CD14-positive monocyte (primary cell): Measurements from ENCODE around the gene THEM4. TPM values are rescaled to one million over a fixed set of nuclear protein-coding genes. Genes with fewer than 3 reads are reported as not detected.

Experiments used
- DNase-seq, 3 donors: peaks; one replicate each; pipeline ENCODE4 v3.0.0-alpha.2; 2011 to 2022
- H2AFZ ChIP-seq: 2 replicates; pipeline ENCODE4 v1.6.0; 2012; ENCODE audit warnings: mild to moderate bottlenecking, low read depth, low read length, inconsistent platforms; ENCODE audit not compliant: insufficient read depth, poor library complexity, severe bottlenecking
- H3K27ac ChIP-seq, 2 donors: 1 replicate in 1 of 2; 2 replicates in 1 of 2; pipeline ENCODE4 v1.5.1; 2012 to 2013; ENCODE audit warnings: low read length in 2 of 2, control low read depth in 1 of 2, inconsistent platforms in 1 of 2, low read depth in 1 of 2, mild to moderate bottlenecking in 1 of 2
- H3K27me3 ChIP-seq, 2 donors: one replicate each; pipeline versions ENCODE4 v1.6.0 to v1.6.1; 2011 to 2013; ENCODE audit warnings: low read length in 2 of 2; ENCODE audit not compliant: control insufficient read depth in 2 of 2, insufficient read depth in 2 of 2
- H3K36me3 ChIP-seq, 2 donors: replicated peaks in 1 of 2; 1 replicate in 1 of 2; 2 replicates in 1 of 2; pipeline versions ENCODE4 v1.5.1 to v1.6.1; 2012 to 2013; ENCODE audit warnings: low read length in 2 of 2, control low read depth in 1 of 2, inconsistent platforms in 1 of 2, mild to moderate bottlenecking in 1 of 2; ENCODE audit not compliant: insufficient read depth in 2 of 2, control insufficient read depth in 1 of 2
- H3K4me1 ChIP-seq, 2 donors: 1 replicate in 1 of 2; 2 replicates in 1 of 2; pipeline versions ENCODE4 v1.5.1 to v1.6.1; 2012 to 2013; ENCODE audit warnings: low read length in 2 of 2, control low read depth in 1 of 2, inconsistent platforms in 1 of 2, mild to moderate bottlenecking in 1 of 2, moderate library complexity in 1 of 2; ENCODE audit not compliant: insufficient read depth in 2 of 2, control insufficient read depth in 1 of 2
- H3K4me2 ChIP-seq: replicated peaks from 2 replicates; pipeline ENCODE3; 2012; ENCODE audit warnings: low read length, moderate library complexity, mild to moderate bottlenecking; ENCODE audit not compliant: poor library complexity, severe bottlenecking; ENCODE audit errors: extremely low read depth
- H3K4me3 ChIP-seq, 3 experiments: fragments of 200-600 bp in 1 of 3; sonication (generic) in 1 of 3; replicated peaks in 1 of 3; 1 replicate in 2 of 3; 2 replicates in 1 of 3; pipeline ENCODE4 v1.5.1; 2011 to 2013; ENCODE audit warnings: low read length in 3 of 3, mild to moderate bottlenecking in 3 of 3, control low read depth in 2 of 3, low read depth in 2 of 3, inconsistent platforms in 1 of 3, moderate library complexity in 1 of 3
- H3K79me2 ChIP-seq: 2 replicates; pipeline ENCODE4 v1.6.0; 2012; ENCODE audit warnings: mild to moderate bottlenecking, control low read depth, inconsistent platforms, low read length, moderate library complexity; ENCODE audit not compliant: insufficient read depth
- H3K9ac ChIP-seq: 2 replicates; pipeline ENCODE4 v1.6.0; 2017; ENCODE audit warnings: low read length, mild to moderate bottlenecking; ENCODE audit not compliant: insufficient read depth, poor library complexity, severe bottlenecking
- H3K9me3 ChIP-seq, 2 donors: replicated peaks in 1 of 2; 1 replicate in 1 of 2; 2 replicates in 1 of 2; pipeline versions ENCODE4 v1.5.1 to v1.6.1; 2012 to 2013; ENCODE audit warnings: low read length in 2 of 2, control low read depth in 1 of 2; ENCODE audit not compliant: control insufficient read depth in 1 of 2, insufficient read depth in 1 of 2
- H4K20me1 ChIP-seq: 2 replicates; pipeline ENCODE4 v1.6.0; 2012; ENCODE audit warnings: mild to moderate bottlenecking, low read length, control low read depth, moderate library complexity; ENCODE audit not compliant: insufficient read depth
- H3K27ac Mint-ChIP-seq, 7 donors: one replicate each; pipeline ENCODE4 v1.8.0; 2020; ENCODE audit warnings: mild to moderate bottlenecking in 7 of 7, mixed read lengths in 7 of 7, moderate library complexity in 6 of 7, inconsistent platforms in 2 of 7
- H3K27me3 Mint-ChIP-seq, 3 donors: one replicate each; pipeline ENCODE4 v1.8.0; 2021 to 2022; ENCODE audit warnings: low read depth in 3 of 3, mild to moderate bottlenecking in 3 of 3, mixed read lengths in 3 of 3, moderate library complexity in 3 of 3, inconsistent platforms in 1 of 3
- H3K36me3 Mint-ChIP-seq, 2 donors: one replicate each; pipeline ENCODE4 v1.8.0; 2020; ENCODE audit warnings: mixed read lengths in 2 of 2, inconsistent platforms in 1 of 2, mild to moderate bottlenecking in 1 of 2
- H3K4me1 Mint-ChIP-seq: one replicate; pipeline ENCODE4 v1.8.0; 2020; ENCODE audit warnings: mild to moderate bottlenecking, mixed read lengths
- H3K4me3 Mint-ChIP-seq, 2 donors: one replicate each; pipeline ENCODE4 v1.8.0; 2020; ENCODE audit warnings: mild to moderate bottlenecking in 2 of 2, mixed read lengths in 2 of 2, moderate library complexity in 1 of 2
- H3K9me3 Mint-ChIP-seq, 7 donors: one replicate each; pipeline ENCODE4 v1.8.0; 2020 to 2022; ENCODE audit warnings: mixed read lengths in 7 of 7, mild to moderate bottlenecking in 6 of 7, moderate library complexity in 6 of 7, inconsistent platforms in 2 of 7
- WGBS: methylation state at CpG from one replicate; pipeline ENCODE4 v1.1.5; 2013; ENCODE audit warnings: missing lambda C conversion rate; ENCODE audit not compliant: insufficient coverage; 5-methylcytosine and 5-hydroxymethylcytosine counted together
- intact Hi-C, 2 donors: fragments of 100-400 bp; cut with micrococcal nuclease; formaldehyde crosslinking; loops; one replicate each; pipeline versions ENCODE4 v1.15.0 to v1.15.1; 2023
- polyA plus RNA-seq, 3 donors: library from polyadenylated mRNA; depleted of rRNA in 1 of 3; unstranded in 2 of 3; stranded (reverse) in 1 of 3; fragments of 300-500 nt in 2 of 3; fragments of >200 nt in 1 of 3; fragmentation: Illumina TruSeq in 2 of 3; gene quantifications; 1 replicate in 2 of 3; 2 replicates in 1 of 3; pipeline ENCODE4 v1.2.3, GENCODE V29; 2012 to 2021
- TF ChIP-seq, protein P1 (sequence below): fragments of 200-600 bp; IDR thresholded peaks from one replicate; pipeline ENCODE4 v1.8.0; 2022; ENCODE audit warnings: antibody characterized with exemption, mild to moderate bottlenecking

The THEM4 gene
- polyA plus RNA-seq, 3 donors, result 3.7 to 6.0 (median 4.6) TPM

DNA sequence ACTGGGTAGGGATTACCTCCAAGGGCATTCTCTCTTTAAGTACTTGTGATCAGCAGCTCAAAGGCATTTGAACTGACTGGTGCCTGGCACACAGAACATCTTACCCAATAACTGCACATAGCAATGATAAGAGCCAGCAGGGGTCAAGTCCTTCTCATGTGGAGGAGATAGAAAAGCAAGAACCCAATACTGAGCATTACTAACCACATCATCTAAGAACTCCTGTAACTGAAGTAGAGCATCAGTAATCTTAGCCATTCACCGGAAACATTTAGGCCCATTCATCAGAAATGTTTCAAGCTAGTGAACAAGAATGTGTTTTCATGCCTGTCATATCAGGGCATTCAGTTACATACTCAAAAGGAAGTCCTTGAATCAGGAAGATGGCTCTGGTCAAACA lies 33.6 kb upstream of the THEM4 start:
- Mint-ChIP-seq H3K27ac (peak overlapping the region; percentile 21 to 100 (median 99)), H3K9me3 (peaks cover 0 to 5% (median 0%) of the 10 kb centered on the region in 7 donors), H3K36me3 (peaks cover 6 to 8% of the 10 kb centered on the region in 2 donors), H3K4me3 (no peak overlapping the region), H3K4me1 (peaks cover 67% of the 10 kb centered on the region), H3K27me3 (peaks cover 0 to 12% (median 0%) of the 10 kb centered on the region in 3 donors)
- no peak overlapping the region for H2AFZ ChIP-seq
- no peaks in the 10 kb centered on the region for H3K36me3 ChIP-seq
- peaks cover 50 to 68% of the 10 kb centered on the region in 2 donors for H3K4me1 ChIP-seq
- no peak overlapping the region for H3K4me3 ChIP-seq
- WGBS, result no CpG with 5 or more reads among the region's 1 CpG
- peak in 1 of 3 donors; percentile 25 for DNase-seq
- TF ChIP-seq, protein P1, sequence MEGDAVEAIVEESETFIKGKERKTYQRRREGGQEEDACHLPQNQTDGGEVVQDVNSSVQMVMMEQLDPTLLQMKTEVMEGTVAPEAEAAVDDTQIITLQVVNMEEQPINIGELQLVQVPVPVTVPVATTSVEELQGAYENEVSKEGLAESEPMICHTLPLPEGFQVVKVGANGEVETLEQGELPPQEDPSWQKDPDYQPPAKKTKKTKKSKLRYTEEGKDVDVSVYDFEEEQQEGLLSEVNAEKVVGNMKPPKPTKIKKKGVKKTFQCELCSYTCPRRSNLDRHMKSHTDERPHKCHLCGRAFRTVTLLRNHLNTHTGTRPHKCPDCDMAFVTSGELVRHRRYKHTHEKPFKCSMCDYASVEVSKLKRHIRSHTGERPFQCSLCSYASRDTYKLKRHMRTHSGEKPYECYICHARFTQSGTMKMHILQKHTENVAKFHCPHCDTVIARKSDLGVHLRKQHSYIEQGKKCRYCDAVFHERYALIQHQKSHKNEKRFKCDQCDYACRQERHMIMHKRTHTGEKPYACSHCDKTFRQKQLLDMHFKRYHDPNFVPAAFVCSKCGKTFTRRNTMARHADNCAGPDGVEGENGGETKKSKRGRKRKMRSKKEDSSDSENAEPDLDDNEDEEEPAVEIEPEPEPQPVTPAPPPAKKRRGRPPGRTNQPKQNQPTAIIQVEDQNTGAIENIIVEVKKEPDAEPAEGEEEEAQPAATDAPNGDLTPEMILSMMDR, result no peak
- H3K9ac ChIP-seq, result no peak overlapping the region
- intact Hi-C loops, result no loop called here
- no peaks in the 10 kb centered on the region for H3K9me3 ChIP-seq
- H3K27ac ChIP-seq, result peak overlapping the region in 1 of 2 donors; percentile 56
- H3K27me3 ChIP-seq, result no peaks in the 10 kb centered on the region
- no peaks in the 10 kb centered on the region for H4K20me1 ChIP-seq
- H3K79me2 ChIP-seq, result no peaks in the 10 kb centered on the region
- H3K4me2 ChIP-seq, result no peak overlapping the region

DNA sequence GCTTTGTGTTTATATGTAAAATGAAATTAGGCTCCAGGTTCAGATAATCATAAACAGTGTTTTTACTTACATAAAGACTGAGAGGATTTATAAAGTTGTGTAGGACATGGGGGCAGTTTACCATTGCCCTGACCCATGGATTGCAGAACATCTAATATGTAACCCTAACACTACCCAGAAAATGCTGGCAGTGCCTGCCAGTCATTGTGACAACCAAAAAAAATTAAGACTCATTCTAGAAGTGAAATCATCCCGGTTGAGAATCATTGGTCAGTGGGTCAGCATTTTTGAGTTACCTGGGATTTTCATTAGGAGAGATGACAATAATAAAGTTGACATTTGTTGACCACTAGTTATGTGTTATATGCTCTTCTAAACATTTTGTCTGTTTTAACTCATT lies 31.2 kb upstream of the THEM4 start:
- Histone ChIP-seq H3K4me3 (no peak overlapping the region), H3K9ac (peak overlapping the region; percentile 54), H3K9me3 (no peaks in the 10 kb centered on the region), H3K4me2 (no peak overlapping the region), H2AFZ (no peak overlapping the region), H3K36me3 (no peaks in the 10 kb centered on the region), H3K4me1 (peaks cover 40 to 55% of the 10 kb centered on the region in 2 donors), H3K27ac (peak overlapping the region in 1 of 2 donors; percentile 85), H3K27me3 (no peaks in the 10 kb centered on the region), H4K20me1 (no peaks in the 10 kb centered on the region), H3K79me2 (no peaks in the 10 kb centered on the region)
- Mint-ChIP-seq H3K4me1 (peaks cover 55% of the 10 kb centered on the region), H3K27me3 (peaks cover 0 to 12% (median 0%) of the 10 kb centered on the region in 3 donors), H3K4me3 (no peak overlapping the region), H3K9me3 (no peaks in the 10 kb centered on the region), H3K27ac (peak overlapping the region; percentile 94 to 100 (median 100)), H3K36me3 (peaks cover 3 to 4% of the 10 kb centered on the region in 2 donors)
- DNase-seq, result peak; percentile 38 to 62 (median 57)
- TF ChIP-seq, protein P1, result no peak
- intact Hi-C loops, result loop anchor here (2.0 kb wide), 2 partner anchors 52 to 94 kb away; partner anchors contain the start of gene S100A10 (in 1 of the 2)
- WGBS, result no CpG with 5 or more reads among the region's 1 CpG
